ENCODE results near the gene USP16.
A peak's percentile ranks its signal among the peaks of the same experiment; 100 is the strongest.
"Not testable (repeated sequence)": the region's sequence is repeated elsewhere in the genome, so short reads cannot be mapped to it uniquely, and the experiment has no call there.

USP16 gene

DNA sequence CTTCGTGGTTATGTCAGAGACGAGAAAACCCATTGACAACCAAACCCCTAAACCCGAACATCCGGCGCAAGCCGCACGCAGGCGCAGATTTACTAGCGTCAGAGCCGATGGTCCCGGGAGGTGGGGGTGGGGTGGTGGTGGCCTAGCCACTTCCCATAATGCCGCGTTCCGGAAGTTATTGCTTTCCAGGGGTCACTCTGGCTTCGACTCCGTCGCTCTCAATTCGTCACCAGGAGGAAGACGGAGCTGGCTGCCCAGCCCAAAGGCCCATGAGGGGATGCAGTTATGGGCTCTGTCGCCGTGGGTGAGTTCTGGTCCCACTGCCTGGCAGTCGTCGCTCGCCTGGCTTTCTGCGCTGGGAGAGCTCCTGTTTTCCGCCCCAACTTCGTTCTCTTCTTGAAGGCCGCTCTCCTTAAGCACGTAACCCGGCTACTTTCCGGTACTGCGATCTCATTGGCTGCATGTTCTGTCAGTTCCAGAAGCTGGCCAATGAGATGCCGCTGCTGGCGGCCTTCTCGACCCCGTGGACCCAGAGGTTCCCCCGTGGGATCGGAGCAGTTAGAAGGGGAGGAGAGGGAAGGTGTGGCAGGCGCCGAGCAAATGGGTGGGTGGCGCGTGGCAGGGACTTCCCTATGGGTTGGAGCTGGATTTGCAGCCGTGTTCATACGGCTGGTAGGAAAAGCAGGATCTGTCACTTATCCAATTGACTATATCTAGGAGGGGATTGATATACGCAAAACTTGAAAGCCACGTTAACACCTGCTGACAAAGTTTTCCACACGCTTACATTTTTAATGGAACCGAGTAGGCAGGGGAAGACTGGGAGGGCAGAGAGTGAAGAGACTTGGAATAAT is at the start of gene USP16:
TSS of gene USP16 (plus strand) at position 195 of the 854 bp plus-strand sequence. CDS start 3,246 bp downstream, outside the sequence.
- H3K9me3 Mint-ChIP-seq = no peaks in the 10 kb centered on the region
- peaks cover 42% of the 10 kb centered on the region for H3K36me3 Mint-ChIP-seq (ENCODE audit: insufficient read depth)
- no peaks in the 10 kb centered on the region for H3K27me3 Mint-ChIP-seq
- H3K4me3 Mint-ChIP-seq = peak within 1 kb of the TSS; percentile 89
- peak within 1 kb of the TSS; percentile 99 for H3K27ac Mint-ChIP-seq (ENCODE audit: low read depth)
- ATAC-seq (replicated peaks; ENCODE audit: extremely low read depth, poor library complexity, severe bottlenecking) (peak; percentile 90), DNase-seq (ENCODE audit: low spot score in 2 of 2) (peak; percentile 92 to 94)
- peaks cover 46% of the 10 kb centered on the region for H3K4me1 Mint-ChIP-seq

DNA sequence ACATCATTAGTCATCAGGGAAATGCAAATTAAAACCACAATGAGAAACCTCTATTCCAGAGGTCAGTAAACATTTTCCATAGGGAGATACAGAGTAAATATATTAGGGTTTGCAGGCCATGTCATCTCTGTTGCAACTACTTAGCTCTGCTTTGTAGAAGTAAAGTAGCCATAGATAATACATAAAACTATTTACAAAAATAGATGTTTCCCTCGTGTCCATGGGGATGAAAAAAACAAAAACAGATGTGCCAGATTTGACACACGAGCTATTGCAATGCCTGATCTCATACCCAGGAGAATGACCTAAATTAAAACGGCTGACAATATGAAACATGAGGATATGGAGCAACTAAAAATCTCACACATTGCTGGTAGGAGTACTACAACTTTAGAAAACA is 49.1 kb upstream of the USP16 start:
- no peak overlapping the region for H3K27ac Mint-ChIP-seq (ENCODE audit: low read depth)
- DNase-seq (ENCODE audit: low spot score in 2 of 2) = no peak
- H3K4me1 Mint-ChIP-seq = peaks cover 24% of the 10 kb centered on the region
- no peak overlapping the region for H3K4me3 Mint-ChIP-seq
- peaks cover 42% of the 10 kb centered on the region for H3K36me3 Mint-ChIP-seq (ENCODE audit: insufficient read depth)
- no peaks in the 10 kb centered on the region for H3K27me3 Mint-ChIP-seq
- no peak for ATAC-seq (replicated peaks; ENCODE audit: extremely low read depth, poor library complexity, severe bottlenecking)
- H3K9me3 Mint-ChIP-seq = no peaks in the 10 kb centered on the region

DNA sequence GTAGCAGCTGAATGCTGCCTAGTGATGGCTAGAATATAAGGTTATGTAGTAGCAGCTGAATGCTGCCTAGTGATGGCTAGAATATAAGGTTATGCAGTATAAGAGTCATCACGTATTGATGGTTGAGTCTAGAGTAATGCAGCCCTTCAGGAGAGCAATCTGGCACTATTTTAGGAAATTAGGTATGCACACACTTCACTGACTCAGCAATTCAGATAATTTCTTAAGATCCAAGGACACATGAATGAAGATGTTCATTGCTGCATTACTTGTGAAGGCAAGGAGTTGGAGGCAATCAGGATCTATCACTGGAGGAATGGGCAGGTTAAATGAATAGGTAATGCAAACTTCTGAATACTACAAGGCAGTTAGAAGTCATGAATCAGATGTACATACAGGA is 45.4 kb upstream of the USP16 start:
- Mint-ChIP-seq H3K4me3 (no peak overlapping the region), H3K36me3 (ENCODE audit: insufficient read depth) (peaks cover 53% of the 10 kb centered on the region), H3K27ac (ENCODE audit: low read depth) (no peak overlapping the region), H3K4me1 (peaks cover 16% of the 10 kb centered on the region), H3K27me3 (no peaks in the 10 kb centered on the region), H3K9me3 (no peaks in the 10 kb centered on the region)
- no peak for ATAC-seq (replicated peaks; ENCODE audit: extremely low read depth, poor library complexity, severe bottlenecking)
- no peak for DNase-seq (ENCODE audit: low spot score in 2 of 2)

DNA sequence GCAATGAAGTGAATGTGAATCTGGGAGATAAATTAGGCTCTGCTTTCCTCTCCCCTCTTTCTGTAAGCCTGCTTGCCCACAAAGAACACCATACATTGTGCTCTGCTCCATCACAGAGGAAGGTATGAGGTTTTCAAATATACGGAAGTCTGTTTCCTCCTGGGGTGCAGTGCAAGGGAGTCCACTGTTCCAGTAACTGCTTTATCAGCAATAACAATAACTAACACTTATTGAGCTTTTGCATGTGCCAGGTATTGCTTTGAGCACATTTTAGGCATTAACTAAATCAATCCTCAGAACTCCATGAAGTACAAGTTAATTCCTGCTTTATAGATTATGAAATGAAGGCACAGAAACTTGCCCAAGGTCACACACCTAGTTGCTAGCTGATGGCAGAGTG is 41.8 kb upstream of the USP16 start:
- H3K36me3 Mint-ChIP-seq (ENCODE audit: insufficient read depth) = peaks cover 60% of the 10 kb centered on the region
- no peak overlapping the region for H3K4me3 Mint-ChIP-seq
- no peak for ATAC-seq (replicated peaks; ENCODE audit: extremely low read depth, poor library complexity, severe bottlenecking)
- H3K4me1 Mint-ChIP-seq = no peaks in the 10 kb centered on the region
- DNase-seq (ENCODE audit: low spot score in 2 of 2) = no peak
- H3K27me3 Mint-ChIP-seq = no peaks in the 10 kb centered on the region
- no peak overlapping the region for H3K27ac Mint-ChIP-seq (ENCODE audit: low read depth)
- H3K9me3 Mint-ChIP-seq = no peaks in the 10 kb centered on the region

DNA sequence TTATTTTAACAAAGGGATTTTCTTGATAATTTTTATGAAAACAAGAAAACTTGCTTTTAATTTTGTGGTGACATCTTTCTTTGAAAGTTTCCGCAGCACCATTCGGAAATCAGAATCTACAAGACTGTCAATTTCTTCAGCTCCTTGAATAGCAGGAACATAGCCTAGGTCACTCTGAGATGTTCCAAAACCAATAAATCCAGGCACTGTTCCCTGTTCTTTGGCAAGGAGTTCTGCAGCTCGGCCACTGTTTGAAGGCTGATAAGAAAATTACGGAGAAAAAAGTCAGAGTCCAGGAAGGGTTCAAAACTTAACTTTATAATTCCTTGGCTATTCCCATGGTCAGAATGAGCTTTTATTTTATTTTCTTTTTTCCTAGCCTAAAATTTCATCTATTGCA is 37.8 kb upstream of the USP16 start:
- H3K4me1 Mint-ChIP-seq = peaks cover 21% of the 10 kb centered on the region
- DNase-seq (ENCODE audit: low spot score in 2 of 2) (no peak), ATAC-seq (replicated peaks; ENCODE audit: extremely low read depth, poor library complexity, severe bottlenecking) (no peak)
- H3K9me3 Mint-ChIP-seq = no peaks in the 10 kb centered on the region
- H3K27ac Mint-ChIP-seq (ENCODE audit: low read depth) = no peak overlapping the region
- H3K36me3 Mint-ChIP-seq (ENCODE audit: insufficient read depth) = peaks cover 45% of the 10 kb centered on the region
- no peak overlapping the region for H3K4me3 Mint-ChIP-seq
- H3K27me3 Mint-ChIP-seq = no peaks in the 10 kb centered on the region

DNA sequence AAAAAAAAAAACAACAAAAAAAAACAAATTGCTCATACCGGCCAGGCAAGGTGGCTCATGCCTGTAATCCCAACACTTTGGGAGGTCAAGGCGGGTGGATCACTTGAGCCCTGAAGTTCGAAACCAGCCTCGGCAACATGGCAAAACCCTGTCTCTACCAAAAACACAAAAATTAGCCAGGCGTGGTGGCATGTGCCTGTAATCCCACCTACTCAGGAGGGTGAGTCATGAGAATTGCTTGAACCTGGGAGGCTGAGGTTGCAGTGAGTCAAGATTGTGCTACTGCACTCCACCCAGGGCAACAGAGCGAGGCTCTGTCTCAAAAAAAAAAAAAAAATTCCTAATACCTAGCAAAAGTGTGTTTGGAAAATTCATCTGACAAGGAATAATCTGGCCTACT is 36.3 kb upstream of the USP16 start:
- H3K27me3 Mint-ChIP-seq; ATAC-seq (replicated peaks; ENCODE audit: extremely low read depth, poor library complexity, severe bottlenecking); H3K4me3 Mint-ChIP-seq; H3K27ac Mint-ChIP-seq (ENCODE audit: low read depth); DNase-seq (ENCODE audit: low spot score in 2 of 2); H3K9me3 Mint-ChIP-seq: not testable (repeated sequence)
- Mint-ChIP-seq H3K36me3 (ENCODE audit: insufficient read depth) (peaks cover 41% of the 10 kb centered on the region), H3K4me1 (peaks cover 36% of the 10 kb centered on the region)

DNA sequence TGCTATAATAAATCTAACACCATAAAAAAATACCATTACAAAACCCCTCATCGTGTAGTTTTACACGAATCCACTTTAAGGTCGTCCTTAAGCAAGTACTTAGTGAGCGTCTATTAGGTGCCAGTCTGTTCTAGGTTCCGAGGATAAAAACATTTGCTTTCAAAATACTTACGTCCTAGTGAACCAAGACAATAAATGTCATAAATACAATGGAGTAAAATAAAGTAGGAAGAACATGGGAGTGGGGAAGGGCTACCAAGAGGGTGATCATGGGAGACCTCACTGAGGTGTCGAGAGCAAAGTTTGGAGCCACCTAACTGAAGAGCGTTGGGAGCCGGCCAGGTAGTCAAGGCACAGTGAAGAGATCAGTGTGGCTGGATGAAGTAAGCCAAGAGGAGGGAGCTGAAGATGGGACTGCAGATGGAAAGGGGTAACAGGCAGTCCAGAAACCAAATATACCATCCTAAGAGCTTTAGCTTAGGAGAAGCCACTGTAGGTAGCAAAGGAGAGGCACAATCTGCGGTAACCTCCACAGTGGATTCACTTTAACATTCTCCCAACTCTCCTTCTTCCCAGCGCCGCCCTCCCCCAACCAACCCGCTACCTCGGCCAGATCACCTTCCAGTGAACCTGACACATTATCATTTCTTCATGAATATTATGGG is 32.5 kb upstream of the USP16 start:
- H3K4me1 Mint-ChIP-seq = peaks cover 36% of the 10 kb centered on the region

DNA sequence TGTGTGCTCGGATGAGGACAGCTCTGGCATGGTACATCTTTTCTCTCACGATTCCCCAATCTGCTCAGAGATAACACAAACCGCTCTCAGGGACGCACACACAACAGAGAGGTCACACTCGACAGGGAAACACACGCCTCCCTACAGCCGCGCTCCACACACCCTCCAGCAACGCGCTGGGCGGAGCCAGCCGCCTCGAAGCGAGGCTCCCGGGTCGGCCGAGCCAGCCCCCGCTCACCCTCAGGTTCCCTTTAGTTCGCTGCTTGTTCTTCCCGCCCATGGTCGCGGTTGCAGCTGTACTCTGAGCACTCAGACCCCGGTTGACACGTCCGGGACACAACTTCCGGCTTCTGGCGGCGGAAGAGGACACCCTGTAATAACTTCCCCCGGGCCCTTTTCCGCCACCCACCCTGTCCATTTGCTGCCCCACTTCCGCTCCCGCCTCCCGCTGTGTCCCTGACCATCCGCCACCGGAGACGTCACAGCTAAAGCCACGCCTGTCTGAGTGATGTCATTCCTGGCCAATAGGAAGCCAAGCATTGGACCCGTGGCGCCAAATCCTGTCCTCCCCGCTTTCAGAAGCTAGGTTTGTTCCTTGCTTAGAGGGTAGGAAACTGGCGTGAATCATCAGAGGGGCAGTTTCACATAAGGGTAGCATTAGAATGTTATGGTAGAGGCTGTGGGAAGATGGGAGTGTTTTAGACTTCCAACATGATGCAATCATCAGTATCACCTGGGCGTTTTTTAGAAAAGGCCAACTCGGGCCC is 31.8 kb upstream of the USP16 start, which contains the start of gene LTN1:
TSS of gene LTN1 (minus strand) at position 352 of the 767 bp plus-strand sequence. CDS start at position 280, 72 bp downstream.
- Mint-ChIP-seq H3K36me3 (ENCODE audit: insufficient read depth) (peaks cover 12% of the 10 kb centered on the region), H3K4me1 (peaks cover 36% of the 10 kb centered on the region), H3K9me3 (no peaks in the 10 kb centered on the region), H3K27ac (ENCODE audit: low read depth) (peak within 1 kb of the TSS; percentile 88), H3K27me3 (no peaks in the 10 kb centered on the region), H3K4me3 (peak within 1 kb of the TSS; percentile 94)
- DNase-seq (ENCODE audit: low spot score in 2 of 2) = peak; percentile 97 to 98
- ATAC-seq (replicated peaks; ENCODE audit: extremely low read depth, poor library complexity, severe bottlenecking) = peak; percentile 96

More for the DNA sequence above, 32.5 kb upstream of the USP16 start:
- DNase-seq (ENCODE audit: low spot score in 2 of 2) = no peak
- Mint-ChIP-seq H3K9me3 (no peaks in the 10 kb centered on the region), H3K27ac (ENCODE audit: low read depth) (peak overlapping the region; percentile 88), H3K36me3 (ENCODE audit: insufficient read depth) (peaks cover 13% of the 10 kb centered on the region), H3K27me3 (no peaks in the 10 kb centered on the region), H3K4me3 (peak overlapping the region; percentile 94)
- ATAC-seq (replicated peaks; ENCODE audit: extremely low read depth, poor library complexity, severe bottlenecking) = no peak

DNA sequence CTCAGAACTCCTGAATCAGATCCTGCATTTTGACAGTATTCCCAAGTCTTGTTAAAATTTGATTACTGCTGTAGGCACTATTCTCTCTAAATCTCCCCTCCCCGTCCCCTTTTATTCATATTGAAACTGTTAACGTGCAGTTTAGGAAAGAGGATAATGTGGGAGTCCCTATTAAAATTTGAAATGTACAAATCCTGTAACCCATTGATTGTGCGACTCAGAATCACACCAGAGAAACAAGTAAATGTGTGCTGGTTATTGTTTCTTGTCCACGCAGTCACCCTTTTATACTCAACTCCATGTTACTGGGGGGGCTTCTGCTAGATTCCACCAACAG is 31.2 kb upstream of the USP16 start:
- no peaks in the 10 kb centered on the region for H3K27me3 Mint-ChIP-seq
- H3K4me1 Mint-ChIP-seq = peaks cover 36% of the 10 kb centered on the region
- peak overlapping the region; percentile 88 for H3K27ac Mint-ChIP-seq (ENCODE audit: low read depth)
- H3K9me3 Mint-ChIP-seq = no peaks in the 10 kb centered on the region
- peaks cover 10% of the 10 kb centered on the region for H3K36me3 Mint-ChIP-seq (ENCODE audit: insufficient read depth)
- ATAC-seq (replicated peaks; ENCODE audit: extremely low read depth, poor library complexity, severe bottlenecking) (no peak), DNase-seq (ENCODE audit: low spot score in 2 of 2) (no peak)
- peak overlapping the region; percentile 94 for H3K4me3 Mint-ChIP-seq

DNA sequence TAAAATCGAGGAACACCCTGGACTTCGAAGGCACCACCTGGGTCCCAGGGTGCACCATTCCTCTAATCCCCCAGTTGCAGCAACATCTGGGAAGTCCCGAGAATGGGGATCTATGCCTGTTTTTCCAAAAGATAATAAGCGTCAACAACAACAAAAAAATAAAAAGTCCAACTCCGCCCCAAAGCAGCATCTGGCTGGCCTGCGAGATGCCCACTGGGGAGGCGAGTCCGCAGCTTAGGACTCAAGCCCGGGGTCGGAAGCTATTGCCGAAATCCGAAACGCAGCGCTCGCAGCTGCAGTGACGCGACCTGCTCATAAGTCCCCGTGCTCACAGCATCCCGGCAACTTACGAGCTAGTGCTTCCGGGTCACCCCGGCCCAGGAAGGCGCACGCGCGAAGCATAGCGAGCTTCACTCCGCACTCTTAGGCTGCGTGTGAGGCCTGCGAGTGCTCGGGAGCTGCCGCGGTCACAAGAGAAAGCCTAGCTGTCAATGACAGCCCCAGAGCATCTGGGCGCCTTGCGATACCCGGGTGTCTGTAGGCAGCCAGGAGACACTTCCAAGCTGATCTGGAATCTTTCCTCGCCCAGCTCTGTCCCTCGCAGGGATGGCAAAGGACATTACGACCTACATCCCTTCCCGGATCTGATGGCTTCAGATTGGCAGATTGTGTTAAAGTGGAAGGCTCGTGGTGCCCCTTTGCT is 21.9 kb upstream of the USP16 start:
- H3K4me1 Mint-ChIP-seq = no peaks in the 10 kb centered on the region
- peak overlapping the region; percentile 83 for H3K4me3 Mint-ChIP-seq
- H3K27ac Mint-ChIP-seq (ENCODE audit: low read depth) = peak overlapping the region; percentile 93
- peaks cover 14% of the 10 kb centered on the region for H3K36me3 Mint-ChIP-seq (ENCODE audit: insufficient read depth)
- H3K9me3 Mint-ChIP-seq = no peaks in the 10 kb centered on the region
- ATAC-seq (replicated peaks; ENCODE audit: extremely low read depth, poor library complexity, severe bottlenecking) (peak; percentile 100), DNase-seq (ENCODE audit: low spot score in 2 of 2) (peak; percentile 91 to 95)
- no peaks in the 10 kb centered on the region for H3K27me3 Mint-ChIP-seq

DNA sequence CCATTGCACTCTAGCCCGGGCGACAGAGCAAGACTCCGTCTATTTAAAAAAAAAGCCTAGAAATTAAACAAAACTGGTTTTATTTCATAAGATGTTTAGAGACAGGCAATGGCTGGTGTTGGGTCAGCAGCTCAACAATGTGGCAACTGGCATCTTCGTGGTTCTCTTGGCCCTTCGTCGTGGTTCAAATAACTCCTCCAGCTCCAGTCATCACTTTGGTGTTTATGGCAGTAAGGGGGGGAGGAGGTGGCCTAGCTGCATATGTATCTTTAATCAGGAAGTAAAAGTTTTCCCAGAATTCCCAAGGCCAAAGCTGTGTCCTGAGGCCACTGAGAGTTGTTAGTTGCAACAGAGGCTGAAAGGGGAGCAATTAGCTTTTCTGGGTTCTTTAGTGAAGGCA is 18.8 kb upstream of the USP16 start:
- H3K36me3 Mint-ChIP-seq (ENCODE audit: insufficient read depth) = peaks cover 16% of the 10 kb centered on the region
- H3K27ac Mint-ChIP-seq (ENCODE audit: low read depth) = no peak overlapping the region
- no peaks in the 10 kb centered on the region for H3K4me1 Mint-ChIP-seq

DNA sequence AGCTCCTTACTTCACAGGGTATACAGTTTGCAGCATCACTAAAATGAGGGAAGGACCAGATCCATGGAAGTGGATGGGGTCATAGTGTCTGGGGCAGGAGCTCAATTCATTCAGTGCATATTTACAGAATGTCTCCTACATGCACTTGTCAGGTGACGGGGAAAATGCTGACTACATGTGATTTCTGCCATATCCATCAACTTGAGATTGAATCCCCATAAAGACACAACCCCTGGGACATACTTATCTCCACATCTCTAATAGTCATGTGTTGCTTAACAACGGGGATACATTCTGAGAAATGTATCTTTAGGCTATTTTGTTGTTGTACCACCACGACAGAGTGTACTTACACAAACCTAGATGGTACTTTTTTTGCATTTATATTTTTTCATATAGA is 17.3 kb upstream of the USP16 start:
- peaks cover 16% of the 10 kb centered on the region for H3K36me3 Mint-ChIP-seq (ENCODE audit: insufficient read depth)
- no peak for ATAC-seq (replicated peaks; ENCODE audit: extremely low read depth, poor library complexity, severe bottlenecking)
- H3K4me3 Mint-ChIP-seq = no peak overlapping the region
- DNase-seq (ENCODE audit: low spot score in 2 of 2) = no peak
- no peak overlapping the region for H3K27ac Mint-ChIP-seq (ENCODE audit: low read depth)
- H3K9me3 Mint-ChIP-seq = no peaks in the 10 kb centered on the region
- H3K27me3 Mint-ChIP-seq = no peaks in the 10 kb centered on the region
- no peaks in the 10 kb centered on the region for H3K4me1 Mint-ChIP-seq

More for the DNA sequence above, 18.8 kb upstream of the USP16 start:
- DNase-seq (ENCODE audit: low spot score in 2 of 2) (no peak), ATAC-seq (replicated peaks; ENCODE audit: extremely low read depth, poor library complexity, severe bottlenecking) (no peak)
- Mint-ChIP-seq H3K27me3 (no peaks in the 10 kb centered on the region), H3K9me3 (no peaks in the 10 kb centered on the region), H3K4me3 (no peak overlapping the region)
